Naive thymus-derived CD4-positive, alpha-beta T cell (primary cell): ENCODE measurements around the gene PHGDH. TPM values are rescaled to one million over a fixed set of nuclear protein-coding genes. Genes with fewer than 3 reads are reported as not detected.

ENCODE experiments used
- ATAC-seq: fragments of 150-1000 bp; cut with Tn5 transposase; 2 replicates; pipeline ENCODE4 v1.10.0; 2021; ENCODE audit warnings: mild to moderate bottlenecking, moderate library complexity
- CTCF ChIA-PET: fragments of 350-600 bp; sonication (Branson Sonifier 250); formaldehyde crosslinking; loops from one replicate; lab custom pipeline; 2021; ENCODE audit warnings: antibody characterized with exemption; lab: Charles Lee
- POLR2A ChIA-PET: fragments of 350-600 bp; sonication (Branson Sonifier 250); formaldehyde crosslinking; loops from one replicate; lab custom pipeline; 2021; ENCODE audit warnings: antibody characterized with exemption, inconsistent platforms; lab: Charles Lee
- DNase-seq, 9 donors: peaks; one replicate each; pipeline versions ENCODE4 v3.0.0 to v3.0.0-alpha.2; 2020 to 2022; ENCODE audit warnings: mixed read lengths in 1 of 9
- H3K27ac ChIP-seq: one replicate; pipeline ENCODE4 v1.7.0; 2013; ENCODE audit warnings: mild to moderate bottlenecking, low read depth, low read length, moderate library complexity
- H3K27me3 ChIP-seq, 2 donors: one replicate each; pipeline ENCODE4 v1.7.0; 2013; ENCODE audit warnings: low read length in 2 of 2, mild to moderate bottlenecking in 2 of 2, moderate library complexity in 2 of 2; ENCODE audit not compliant: control insufficient read depth in 2 of 2, insufficient read depth in 2 of 2
- H3K36me3 ChIP-seq, 3 experiments: 1 replicate in 2 of 3; 2 replicates in 1 of 3; pipeline ENCODE4 v1.7.0; 2013; ENCODE audit warnings: low read length in 3 of 3, mild to moderate bottlenecking in 3 of 3, moderate library complexity in 1 of 3; ENCODE audit not compliant: insufficient read depth in 3 of 3, control insufficient read depth in 2 of 3
- H3K4me1 ChIP-seq, 2 donors: one replicate each; pipeline ENCODE4 v1.7.0; 2013; ENCODE audit warnings: low read length in 2 of 2, mild to moderate bottlenecking in 2 of 2, moderate library complexity in 1 of 2; ENCODE audit not compliant: control insufficient read depth in 2 of 2, insufficient read depth in 2 of 2
- H3K4me3 ChIP-seq: 2 replicates; pipeline ENCODE4 v1.7.0; 2013; ENCODE audit warnings: mild to moderate bottlenecking, low read length
- H3K9me3 ChIP-seq, 3 experiments: 1 replicate in 2 of 3; 2 replicates in 1 of 3; pipeline ENCODE4 v1.7.0; 2013; ENCODE audit warnings: low read length in 3 of 3; ENCODE audit not compliant: control insufficient read depth in 2 of 3
- H3K27ac Mint-ChIP-seq, 9 donors: one replicate each; pipeline ENCODE4 v1.8.0; 2020 to 2022; ENCODE audit warnings: mixed read lengths in 9 of 9, mild to moderate bottlenecking in 8 of 9, moderate library complexity in 5 of 9, inconsistent platforms in 2 of 9
- H3K27me3 Mint-ChIP-seq, 5 donors: one replicate each; pipeline ENCODE4 v1.8.0; 2021 to 2022; ENCODE audit warnings: mixed read lengths in 5 of 5, mild to moderate bottlenecking in 1 of 5
- H3K36me3 Mint-ChIP-seq, 5 donors: one replicate each; pipeline ENCODE4 v1.8.0; 2020 to 2022; ENCODE audit warnings: mixed read lengths in 5 of 5, mild to moderate bottlenecking in 3 of 5, inconsistent platforms in 1 of 5
- H3K4me1 Mint-ChIP-seq, 7 donors: one replicate each; pipeline ENCODE4 v1.8.0; 2020 to 2022; ENCODE audit warnings: mixed read lengths in 7 of 7, mild to moderate bottlenecking in 3 of 7, inconsistent platforms in 1 of 7
- H3K4me3 Mint-ChIP-seq, 10 donors: one replicate each; pipeline ENCODE4 v1.8.0; 2020 to 2022; ENCODE audit warnings: mild to moderate bottlenecking in 10 of 10, mixed read lengths in 10 of 10, moderate library complexity in 6 of 10, inconsistent platforms in 2 of 10
- H3K9me3 Mint-ChIP-seq, 11 donors: one replicate each; pipeline ENCODE4 v1.8.0; 2020 to 2022; ENCODE audit warnings: mixed read lengths in 11 of 11, mild to moderate bottlenecking in 4 of 11, inconsistent platforms in 1 of 11, moderate library complexity in 1 of 11
- intact Hi-C, 2 donors: fragments of 100-400 bp; cut with micrococcal nuclease; formaldehyde crosslinking; loops; one replicate each; pipeline ENCODE4 v1.15.1; 2023
- polyA plus RNA-seq, 2 donors: library from polyadenylated mRNA; unstranded; fragments of 300-500 nt; fragmentation: Illumina TruSeq; gene quantifications; one replicate each; pipeline ENCODE4 v1.2.3, GENCODE V29; 2021
- total RNA-seq, 6 experiments: library from RNA in 5 of 6; stranded (reverse) in 5 of 6; gene quantifications; 1 replicate in 5 of 6; 2 replicates in 1 of 6; pipeline ENCODE4 v1.2.3 and lab custom pipeline; 2021 to 2026

PHGDH gene
- total and polyA plus RNA-seq, 7 experiments from 2014 or later = 6.9 to 79.5 (median 18.8) TPM

DNA sequence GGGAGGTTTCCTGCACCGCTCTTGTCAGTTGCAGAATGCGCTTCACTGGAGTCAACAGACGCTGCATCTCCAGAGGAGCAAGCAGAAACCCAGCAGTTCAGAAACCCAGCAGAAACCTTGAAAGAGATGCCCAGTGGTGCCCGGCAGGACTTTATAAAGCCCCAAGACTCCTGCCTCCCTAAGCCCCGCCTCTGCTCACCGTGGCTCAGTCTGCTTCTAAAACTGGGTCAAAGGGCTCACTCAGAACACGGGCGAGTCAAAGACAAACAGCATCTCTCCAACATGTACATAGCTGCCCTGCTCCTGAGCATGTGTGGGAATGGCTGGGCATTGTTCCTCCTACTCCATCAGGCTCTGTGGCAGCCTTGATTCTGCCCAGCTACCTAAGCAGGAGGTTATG lies 57.0 kb downstream of the PHGDH start, which contains the start of gene HMGCS2:
Gene HMGCS2, minus strand, starts transcription at position 128 of the 400 bp plus-strand sequence. Its CDS starts 61 bp downstream, at position 67.
- Histone ChIP-seq H3K4me1 (no peaks in the 10 kb centered on the region), H3K36me3 (no peaks in the 10 kb centered on the region), H3K4me3 (no peak within 1 kb of the TSS), H3K27ac (no peak within 1 kb of the TSS), H3K27me3 (no peaks in the 10 kb centered on the region), H3K9me3 (no peaks in the 10 kb centered on the region)
- Mint-ChIP-seq H3K36me3 (no peaks in the 10 kb centered on the region), H3K27me3 (peaks cover 17 to 50% (median 19%) of the 10 kb centered on the region in 5 donors), H3K4me1 (no peaks in the 10 kb centered on the region), H3K27ac (no peak within 1 kb of the TSS), H3K9me3 (no peaks in the 10 kb centered on the region), H3K4me3 (no peak within 1 kb of the TSS)
- no peak for ATAC-seq
- DNase-seq = no peak
- POLR2A ChIA-PET = no interaction called here
- intact Hi-C loops = no loop called here
- CTCF ChIA-PET = no interaction called here

DNA sequence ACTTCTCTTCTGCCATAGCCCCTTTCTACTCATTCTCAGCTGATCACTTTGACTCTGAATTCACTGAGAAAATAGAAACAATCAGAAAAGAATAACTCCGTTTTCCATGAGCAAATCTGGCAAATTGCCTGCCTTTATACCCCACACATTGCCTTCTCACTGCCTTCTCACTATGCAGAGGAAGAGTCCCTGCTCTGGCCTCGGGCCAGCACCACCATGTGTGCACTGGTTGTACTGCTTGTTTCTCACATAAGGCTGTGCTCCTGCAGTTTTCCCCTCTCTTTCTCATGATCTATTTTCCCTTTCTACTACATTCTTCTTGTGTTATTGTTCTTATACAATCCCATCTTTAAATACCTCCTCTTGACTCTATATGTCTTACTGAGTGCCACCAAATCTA lies 59.3 kb downstream of the PHGDH start:
- Mint-ChIP-seq H3K4me3 (no peak overlapping the region), H3K27ac (no peak overlapping the region), H3K27me3 (peaks cover 10 to 36% (median 14%) of the 10 kb centered on the region in 5 donors), H3K9me3 (no peaks in the 10 kb centered on the region), H3K36me3 (no peaks in the 10 kb centered on the region), H3K4me1 (no peaks in the 10 kb centered on the region)
- intact Hi-C loops = no loop called here
- POLR2A ChIA-PET = no interaction called here
- Histone ChIP-seq H3K9me3 (no peaks in the 10 kb centered on the region), H3K27me3 (no peaks in the 10 kb centered on the region), H3K36me3 (no peaks in the 10 kb centered on the region), H3K27ac (no peak overlapping the region), H3K4me3 (no peak overlapping the region), H3K4me1 (no peaks in the 10 kb centered on the region)
- ATAC-seq (no peak), DNase-seq (no peak)
- CTCF ChIA-PET = no interaction called here

DNA sequence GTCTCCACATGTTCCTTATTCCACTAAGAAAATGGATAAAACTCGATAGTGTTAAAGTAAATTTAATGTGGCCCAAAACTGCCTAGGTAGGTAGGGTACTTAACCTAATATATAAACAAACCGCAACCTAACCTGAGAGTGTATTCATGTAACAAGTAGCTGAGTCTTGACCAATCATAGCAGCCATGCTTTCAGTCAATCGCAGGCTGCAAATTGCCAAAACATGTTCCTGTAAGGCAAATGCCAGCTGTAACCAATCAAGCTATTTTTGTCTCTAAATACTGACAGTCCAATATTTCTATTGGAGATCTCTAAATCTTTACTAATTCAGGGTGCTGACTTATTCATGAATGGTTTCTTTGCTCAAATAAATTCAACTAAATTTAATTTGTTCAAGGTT lies 60.0 kb downstream of the PHGDH start:
- CTCF ChIA-PET = no interaction called here
- Histone ChIP-seq H3K27ac (no peak overlapping the region), H3K4me1 (no peaks in the 10 kb centered on the region), H3K27me3 (no peaks in the 10 kb centered on the region), H3K9me3 (no peaks in the 10 kb centered on the region), H3K4me3 (no peak overlapping the region), H3K36me3 (no peaks in the 10 kb centered on the region)
- Mint-ChIP-seq H3K36me3 (no peaks in the 10 kb centered on the region), H3K27ac (no peak overlapping the region), H3K4me3 (no peak overlapping the region), H3K27me3 (peaks cover 7 to 31% (median 17%) of the 10 kb centered on the region in 5 donors), H3K9me3 (no peaks in the 10 kb centered on the region), H3K4me1 (no peaks in the 10 kb centered on the region)
- intact Hi-C loops = no loop called here
- no peak for ATAC-seq
- DNase-seq = no peak
- POLR2A ChIA-PET = interaction anchor here (0.8 kb wide), 1 partner anchor 30 kb away, joined by 3 read pairs; no protein-coding TSS in a partner anchor

DNA sequence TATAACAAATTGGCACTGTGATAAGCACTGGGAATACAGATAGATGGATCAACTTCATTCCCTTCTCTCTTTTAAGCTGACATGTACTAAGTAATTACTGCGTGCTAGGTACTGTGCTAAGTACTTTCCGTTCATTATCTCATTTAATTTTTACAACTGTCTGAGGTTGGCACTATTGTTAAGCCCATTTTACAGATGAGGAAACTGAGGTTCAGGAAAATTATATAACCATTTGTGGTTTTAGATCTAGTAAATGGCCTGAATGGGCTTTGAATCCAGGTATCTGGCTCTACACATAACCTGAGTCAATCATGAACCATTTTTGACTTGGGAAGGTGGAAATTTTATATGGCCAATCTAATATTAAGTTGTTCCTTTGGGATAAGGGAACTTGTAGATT lies 60.6 kb downstream of the PHGDH start:
- no peak overlapping the region for H3K4me3 Mint-ChIP-seq
- no peaks in the 10 kb centered on the region for H3K4me1 Mint-ChIP-seq
- Histone ChIP-seq H3K36me3 (no peaks in the 10 kb centered on the region), H3K27ac (no peak overlapping the region), H3K4me1 (no peaks in the 10 kb centered on the region), H3K9me3 (no peaks in the 10 kb centered on the region), H3K4me3 (no peak overlapping the region), H3K27me3 (no peaks in the 10 kb centered on the region)
- no peak overlapping the region for H3K27ac Mint-ChIP-seq
- intact Hi-C loops = no loop called here
- ChIA-PET POLR2A (interaction anchor here (0.8 kb wide), 1 partner anchor 30 kb away, joined by 3 read pairs; no protein-coding TSS in a partner anchor), CTCF (no interaction called here)
- no peaks in the 10 kb centered on the region for H3K36me3 Mint-ChIP-seq
- no peak for DNase-seq
- ATAC-seq = no peak
- H3K9me3 Mint-ChIP-seq = no peaks in the 10 kb centered on the region
- peaks cover 2 to 26% (median 12%) of the 10 kb centered on the region in 5 donors for H3K27me3 Mint-ChIP-seq

DNA sequence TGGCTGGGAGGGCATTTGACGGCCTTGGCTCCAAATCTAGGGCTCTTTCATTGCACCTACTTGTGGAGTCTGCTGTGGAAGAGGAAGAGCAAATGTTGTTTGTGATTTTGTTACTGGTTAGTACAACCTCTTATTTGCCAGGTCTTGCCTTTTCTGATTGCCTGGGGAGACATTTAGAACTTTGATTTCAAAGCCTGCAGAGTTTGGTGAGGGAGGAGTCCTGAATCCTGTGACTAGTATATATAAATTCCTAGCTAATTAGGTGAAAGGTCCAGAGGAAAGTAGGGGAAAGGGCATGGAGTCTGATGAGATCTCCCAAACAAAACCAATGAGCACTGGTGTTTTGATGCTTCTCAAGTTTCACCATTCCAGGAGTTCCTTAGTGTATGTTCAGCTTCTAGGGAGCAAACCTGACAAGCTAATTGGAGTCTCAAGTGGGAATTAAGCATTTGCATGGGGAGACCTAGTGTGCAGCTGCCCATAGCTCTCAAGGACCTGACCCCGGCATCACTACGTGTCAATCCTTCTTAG lies 62.0 kb downstream of the PHGDH start:
- ChIA-PET CTCF (no interaction called here), POLR2A (no interaction called here)
- H3K4me1 Mint-ChIP-seq = no peaks in the 10 kb centered on the region
- Histone ChIP-seq H3K4me1 (no peaks in the 10 kb centered on the region), H3K36me3 (no peaks in the 10 kb centered on the region), H3K4me3 (no peak overlapping the region), H3K9me3 (no peaks in the 10 kb centered on the region), H3K27ac (no peak overlapping the region), H3K27me3 (no peaks in the 10 kb centered on the region)
- H3K4me3 Mint-ChIP-seq = no peak overlapping the region
- DNase-seq = no peak
- ATAC-seq = no peak
- no peaks in the 10 kb centered on the region for H3K9me3 Mint-ChIP-seq
- no peaks in the 10 kb centered on the region for H3K36me3 Mint-ChIP-seq
- intact Hi-C loops = no loop called here
- H3K27ac Mint-ChIP-seq = no peak overlapping the region
- peaks cover 0 to 21% (median 9%) of the 10 kb centered on the region in 5 donors for H3K27me3 Mint-ChIP-seq

DNA sequence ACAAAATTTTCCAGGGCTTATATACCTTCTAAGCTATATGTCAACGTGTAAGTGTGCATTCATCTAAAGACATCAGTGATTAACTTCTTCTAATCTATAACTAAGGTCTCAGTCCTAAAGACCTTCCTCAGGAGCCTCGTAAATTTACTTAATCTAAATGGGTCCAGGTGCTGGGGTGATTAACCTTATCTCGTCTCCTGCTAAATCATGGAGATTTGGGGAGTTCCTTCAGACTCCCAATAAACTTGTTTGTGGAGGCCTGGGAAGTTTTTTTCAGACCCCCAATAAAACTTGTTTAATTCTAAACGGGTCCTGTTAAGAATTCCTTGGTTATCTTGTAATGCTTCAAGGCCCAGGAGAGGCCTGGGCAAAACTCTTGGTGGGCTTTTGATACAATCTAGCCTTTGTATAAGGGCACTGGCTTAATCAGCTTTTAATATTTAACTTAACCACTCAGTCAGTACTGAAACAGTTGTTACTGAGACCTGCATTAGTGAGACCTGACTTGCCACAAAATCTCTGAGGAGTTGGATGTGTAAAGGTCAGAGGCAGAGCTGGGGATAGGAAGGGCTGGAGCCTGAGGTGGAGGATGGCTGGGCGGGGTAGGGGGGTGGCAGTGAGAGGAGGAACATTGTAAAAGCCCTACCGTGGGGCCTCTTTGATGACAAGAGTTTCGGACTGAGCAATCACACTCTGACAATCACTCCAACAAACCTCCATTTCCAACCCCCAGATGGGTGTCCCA lies 63.2 kb downstream of the PHGDH start:
- Histone ChIP-seq H3K4me3 (no peak overlapping the region), H3K27ac (no peak overlapping the region), H3K4me1 (no peaks in the 10 kb centered on the region), H3K9me3 (no peaks in the 10 kb centered on the region), H3K27me3 (no peaks in the 10 kb centered on the region), H3K36me3 (no peaks in the 10 kb centered on the region)
- Mint-ChIP-seq H3K27me3 (peaks cover 0 to 24% (median 10%) of the 10 kb centered on the region in 5 donors), H3K36me3 (no peaks in the 10 kb centered on the region), H3K4me3 (no peak overlapping the region), H3K4me1 (no peaks in the 10 kb centered on the region), H3K27ac (no peak overlapping the region), H3K9me3 (no peaks in the 10 kb centered on the region)
- POLR2A ChIA-PET = no interaction called here
- intact Hi-C loops = no loop called here
- DNase-seq (no peak), ATAC-seq (no peak)
- CTCF ChIA-PET = interaction anchor here (0.6 kb wide), 1 partner anchor 115 kb away, joined by 3 read pairs; no protein-coding TSS in a partner anchor

DNA sequence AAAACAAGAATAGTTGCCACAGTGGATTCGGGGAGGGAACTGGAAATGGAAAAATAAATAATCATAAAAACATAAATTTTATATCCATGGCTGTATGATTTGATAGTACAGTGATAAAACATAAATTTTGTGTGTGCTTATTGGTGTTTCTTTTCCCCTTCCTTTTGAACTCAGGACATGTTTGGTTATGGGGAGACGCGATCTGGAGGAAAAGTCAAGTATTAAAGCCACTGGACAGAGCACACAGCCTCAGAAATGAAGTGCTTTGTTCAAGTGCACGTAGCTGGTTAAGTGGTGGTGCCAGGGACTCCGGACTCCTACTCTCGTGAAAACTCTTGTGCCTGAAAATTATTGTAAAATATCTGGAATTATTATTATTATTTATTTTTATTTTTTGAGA lies 66.6 kb downstream of the PHGDH start:
- no peak overlapping the region for H3K4me3 Mint-ChIP-seq
- H3K36me3 Mint-ChIP-seq = no peaks in the 10 kb centered on the region
- H3K4me3 ChIP-seq = no peak overlapping the region
- DNase-seq = no peak
- intact Hi-C loops = no loop called here
- no peak overlapping the region for H3K27ac Mint-ChIP-seq
- H3K27me3 Mint-ChIP-seq = peaks cover 0 to 52% (median 12%) of the 10 kb centered on the region in 5 donors
- H3K4me1 ChIP-seq = no peaks in the 10 kb centered on the region
- no peak for ATAC-seq
- H3K27me3 ChIP-seq = no peaks in the 10 kb centered on the region
- ChIA-PET POLR2A (no interaction called here), CTCF (no interaction called here)
- no peaks in the 10 kb centered on the region for H3K9me3 ChIP-seq
- H3K36me3 ChIP-seq = no peaks in the 10 kb centered on the region
- no peak overlapping the region for H3K27ac ChIP-seq
- no peaks in the 10 kb centered on the region for H3K9me3 Mint-ChIP-seq
- H3K4me1 Mint-ChIP-seq = peaks cover 0 to 6% (median 0%) of the 10 kb centered on the region in 7 donors
